Dermis blood vessel endothelial cell (primary cell): ENCODE results near the gene WDR11. TPM values are rescaled to one million over a fixed set of nuclear protein-coding genes. Genes with fewer than 3 reads are reported as not detected.
A peak's percentile ranks its signal among the peaks of the same experiment; 100 is the strongest.

Experiments
- DNase-seq: peaks from one replicate; pipeline ENCODE4 v3.0.0; 2010
- total RNA-seq: library from RNA; depleted of rRNA; stranded (reverse); fragments of >200 nt; gene quantifications from 2 replicates; pipeline ENCODE4 v1.2.3, GENCODE V29; 2014

WDR11 gene, protein sequence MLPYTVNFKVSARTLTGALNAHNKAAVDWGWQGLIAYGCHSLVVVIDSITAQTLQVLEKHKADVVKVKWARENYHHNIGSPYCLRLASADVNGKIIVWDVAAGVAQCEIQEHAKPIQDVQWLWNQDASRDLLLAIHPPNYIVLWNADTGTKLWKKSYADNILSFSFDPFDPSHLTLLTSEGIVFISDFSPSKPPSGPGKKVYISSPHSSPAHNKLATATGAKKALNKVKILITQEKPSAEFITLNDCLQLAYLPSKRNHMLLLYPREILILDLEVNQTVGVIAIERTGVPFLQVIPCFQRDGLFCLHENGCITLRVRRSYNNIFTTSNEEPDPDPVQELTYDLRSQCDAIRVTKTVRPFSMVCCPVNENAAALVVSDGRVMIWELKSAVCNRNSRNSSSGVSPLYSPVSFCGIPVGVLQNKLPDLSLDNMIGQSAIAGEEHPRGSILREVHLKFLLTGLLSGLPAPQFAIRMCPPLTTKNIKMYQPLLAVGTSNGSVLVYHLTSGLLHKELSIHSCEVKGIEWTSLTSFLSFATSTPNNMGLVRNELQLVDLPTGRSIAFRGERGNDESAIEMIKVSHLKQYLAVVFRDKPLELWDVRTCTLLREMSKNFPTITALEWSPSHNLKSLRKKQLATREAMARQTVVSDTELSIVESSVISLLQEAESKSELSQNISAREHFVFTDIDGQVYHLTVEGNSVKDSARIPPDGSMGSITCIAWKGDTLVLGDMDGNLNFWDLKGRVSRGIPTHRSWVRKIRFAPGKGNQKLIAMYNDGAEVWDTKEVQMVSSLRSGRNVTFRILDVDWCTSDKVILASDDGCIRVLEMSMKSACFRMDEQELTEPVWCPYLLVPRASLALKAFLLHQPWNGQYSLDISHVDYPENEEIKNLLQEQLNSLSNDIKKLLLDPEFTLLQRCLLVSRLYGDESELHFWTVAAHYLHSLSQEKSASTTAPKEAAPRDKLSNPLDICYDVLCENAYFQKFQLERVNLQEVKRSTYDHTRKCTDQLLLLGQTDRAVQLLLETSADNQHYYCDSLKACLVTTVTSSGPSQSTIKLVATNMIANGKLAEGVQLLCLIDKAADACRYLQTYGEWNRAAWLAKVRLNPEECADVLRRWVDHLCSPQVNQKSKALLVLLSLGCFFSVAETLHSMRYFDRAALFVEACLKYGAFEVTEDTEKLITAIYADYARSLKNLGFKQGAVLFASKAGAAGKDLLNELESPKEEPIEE
- total RNA-seq = 89.5 and 99.4 TPM in 2 replicates

DNA sequence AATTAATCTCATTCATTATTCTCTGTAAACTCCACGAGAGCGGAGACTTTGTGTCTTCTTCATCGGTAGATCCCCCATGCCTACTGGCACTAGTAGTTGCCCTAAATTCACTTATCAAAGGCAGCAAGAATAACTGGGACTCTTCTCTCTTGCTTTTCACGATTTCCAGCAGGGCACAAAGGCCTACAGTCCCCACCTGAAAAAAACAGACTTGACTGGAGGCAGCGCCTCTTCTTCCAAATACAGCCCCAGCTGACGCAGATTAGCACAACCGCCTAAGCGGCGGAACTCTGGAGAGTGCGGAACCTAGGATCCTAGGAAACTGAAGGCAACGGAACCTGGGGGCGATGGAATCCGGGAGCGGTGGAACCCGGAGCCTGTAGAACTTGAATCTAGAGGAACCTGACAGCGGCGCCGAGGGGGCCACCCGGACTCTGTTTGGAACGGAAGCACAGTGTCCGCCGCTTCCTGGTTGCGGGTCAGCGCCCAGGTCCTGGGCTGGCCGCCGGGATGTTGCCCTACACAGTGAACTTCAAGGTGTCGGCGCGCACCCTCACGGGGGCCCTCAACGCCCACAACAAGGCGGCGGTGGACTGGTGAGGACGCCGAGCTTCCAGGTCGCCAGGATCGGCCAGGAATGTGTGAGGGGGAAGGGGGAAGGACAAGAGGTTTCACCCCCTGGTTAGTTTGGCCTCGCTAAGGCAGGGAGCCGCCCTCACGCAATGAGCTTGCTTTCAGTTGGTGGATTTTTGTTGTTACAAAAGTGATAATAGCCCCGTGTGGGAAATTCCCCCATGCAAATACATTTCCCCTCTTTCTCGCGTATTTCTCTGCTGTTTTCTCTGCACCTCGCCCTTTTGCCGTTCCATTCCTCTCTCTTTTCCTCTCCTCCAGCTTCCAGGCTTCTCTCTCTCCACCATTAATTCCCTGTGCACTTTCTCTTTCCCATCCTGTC, at the start of gene WDR11:
Gene WDR11, plus strand, starts transcription at position 452 of the 955 bp plus-strand sequence. Its CDS starts 59 bp downstream, at position 511.
- peak; percentile 94 for DNase-seq

DNA sequence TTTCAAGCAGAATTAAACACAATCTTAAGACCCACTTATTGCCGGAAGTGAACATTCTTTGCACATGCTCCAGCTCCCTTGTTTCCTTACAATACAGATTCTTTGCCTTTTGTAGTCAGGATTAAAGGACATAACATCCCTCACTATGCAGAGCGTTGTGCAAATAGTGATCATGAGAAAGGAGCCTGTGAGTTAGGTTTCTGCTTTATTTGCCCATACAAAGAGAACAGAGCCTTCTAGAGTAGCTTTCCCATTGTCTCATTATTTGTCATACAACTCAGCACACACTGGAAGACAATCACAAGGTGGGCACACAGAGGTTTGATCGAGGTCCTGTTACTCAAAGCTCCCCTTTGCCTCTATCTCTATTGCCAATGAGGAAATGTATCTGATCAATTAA, 48.2 kb upstream of the WDR11 start:
- DNase-seq = no peak

DNA sequence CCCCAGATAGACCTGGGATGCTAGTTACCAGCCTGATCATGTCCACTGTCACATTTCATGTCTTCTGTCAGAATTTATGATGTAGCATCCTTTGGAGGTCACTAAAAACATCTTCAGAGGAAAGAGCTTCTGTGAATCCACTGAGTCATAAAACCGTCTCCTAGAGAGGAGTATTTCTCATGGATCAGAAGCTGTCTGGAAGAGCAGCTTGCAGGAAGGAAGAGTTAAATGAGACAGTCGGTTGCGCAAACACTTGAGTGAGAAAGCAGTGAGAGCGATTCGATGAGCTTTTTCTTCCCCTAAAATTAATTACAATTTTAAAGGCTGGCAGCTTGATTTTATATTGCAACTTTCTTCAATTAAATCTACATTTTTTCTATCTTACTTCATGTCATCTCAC, 47.2 kb upstream of the WDR11 start:
- DNase-seq = no peak

DNA sequence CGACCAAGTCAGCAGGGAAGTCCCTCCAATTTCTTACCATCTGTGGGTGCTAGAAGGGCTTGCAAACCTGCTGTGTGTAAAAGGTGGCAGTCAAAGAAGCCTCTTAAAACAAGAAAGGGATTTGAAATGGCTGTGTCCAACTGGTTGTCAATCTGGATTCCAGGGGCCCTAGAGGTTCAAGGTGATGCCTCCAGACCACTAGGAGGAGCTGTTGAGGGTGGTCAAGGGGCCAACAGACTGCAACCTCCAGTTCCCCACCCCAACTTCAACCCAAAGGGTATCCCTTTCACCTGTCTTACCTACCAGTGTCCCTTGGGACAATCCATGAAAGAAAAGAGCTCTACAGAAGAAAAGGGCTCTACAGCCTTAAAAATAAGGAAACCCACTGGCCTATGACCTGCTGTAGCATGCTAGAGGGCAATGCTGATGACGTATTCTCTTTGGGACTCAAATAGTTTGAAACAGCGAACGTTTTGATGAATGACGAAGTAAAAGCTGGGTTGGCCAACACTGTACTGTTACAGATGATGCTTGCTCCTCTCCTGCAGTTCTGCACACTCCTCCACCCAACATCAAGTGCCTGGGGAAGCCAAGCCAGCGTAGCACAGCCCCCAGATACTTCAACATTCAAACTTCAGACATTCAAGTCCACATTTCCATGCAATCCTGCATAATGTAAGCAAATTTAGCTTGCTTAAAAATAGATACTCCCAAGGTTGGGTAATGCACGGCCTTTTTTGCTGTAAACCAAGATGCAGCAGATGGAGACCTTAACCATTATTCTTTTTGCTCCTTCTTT, 45.9 kb upstream of the WDR11 start:
- DNase-seq = no peak

DNA sequence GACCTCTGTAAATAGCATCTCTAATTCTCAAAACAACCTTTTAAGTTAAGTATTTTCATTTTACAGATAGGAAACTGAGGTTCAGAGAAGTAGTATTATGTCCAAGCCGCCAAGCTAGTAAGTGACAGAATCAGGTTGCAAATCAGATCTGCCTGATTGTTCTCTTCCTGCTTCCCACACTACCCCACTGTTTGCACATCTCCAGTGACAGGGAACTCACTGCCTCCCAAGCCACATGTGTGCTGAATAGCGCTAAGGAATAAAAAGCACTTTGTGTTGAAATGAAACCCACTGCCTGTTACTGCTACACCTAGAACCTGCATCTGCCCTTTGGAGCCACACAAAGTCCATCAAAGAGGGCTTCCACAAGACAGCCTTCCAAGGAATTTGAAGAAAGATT, 45.1 kb upstream of the WDR11 start:
- DNase-seq = no peak

DNA sequence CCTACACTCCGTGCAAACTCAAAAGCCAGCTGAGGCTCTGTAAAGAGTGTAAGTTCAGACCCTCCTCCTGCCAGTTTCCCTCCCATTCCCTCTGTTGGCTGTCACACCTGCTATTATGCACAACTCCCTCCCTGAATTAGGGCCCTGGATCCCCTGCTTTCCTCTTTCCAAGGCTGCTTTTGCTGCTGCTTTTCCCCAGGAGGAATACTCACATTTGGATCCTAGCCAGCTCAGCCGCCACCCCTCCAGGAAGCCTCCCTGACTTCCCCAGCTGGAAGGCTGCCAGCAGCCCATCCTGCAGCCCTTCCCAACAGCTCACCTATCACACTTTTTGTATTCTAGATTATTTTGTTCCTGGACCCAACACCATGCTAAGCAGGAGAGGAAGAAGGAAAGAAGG, 40.9 kb upstream of the WDR11 start:
- DNase-seq = no peak

DNA sequence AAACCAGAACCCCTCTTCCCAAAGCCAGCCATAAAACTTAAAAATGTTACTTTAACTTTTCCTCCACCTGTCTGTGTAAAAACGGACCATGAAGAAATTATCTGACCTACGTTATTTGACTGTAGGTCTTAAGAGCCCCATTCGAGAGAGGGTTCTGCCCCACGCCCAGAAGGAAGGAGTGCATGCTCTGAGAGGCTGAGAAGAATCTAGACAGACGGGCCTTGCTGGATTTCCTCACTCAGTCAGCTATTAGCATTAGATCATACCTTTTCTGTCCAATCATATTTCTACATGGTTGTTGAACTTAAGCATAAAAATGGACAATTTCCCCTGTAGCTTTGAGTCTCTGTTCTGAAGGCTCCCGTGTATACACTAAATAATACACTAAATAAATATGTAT, 38.1 kb upstream of the WDR11 start:
- DNase-seq = no peak

DNA sequence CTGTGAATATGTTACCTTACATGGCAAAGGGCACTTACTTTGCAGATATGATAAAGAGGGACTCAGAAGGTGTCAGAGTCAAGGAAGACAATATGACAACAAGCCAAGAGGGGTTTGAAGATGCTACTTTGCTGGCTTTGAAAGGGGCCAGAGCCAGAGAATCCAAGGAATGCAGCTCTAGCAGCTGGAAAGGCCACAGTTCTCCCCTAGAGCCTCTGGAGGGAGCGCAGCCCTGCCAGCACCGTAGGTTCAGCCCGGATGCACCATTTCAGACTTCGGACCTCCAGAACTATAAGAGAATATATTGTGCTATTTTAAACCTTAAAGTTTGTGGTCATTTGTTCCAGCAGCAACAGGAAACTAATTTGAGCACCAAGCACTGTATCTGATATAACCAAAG, 32.9 kb upstream of the WDR11 start:
- no peak for DNase-seq

DNA sequence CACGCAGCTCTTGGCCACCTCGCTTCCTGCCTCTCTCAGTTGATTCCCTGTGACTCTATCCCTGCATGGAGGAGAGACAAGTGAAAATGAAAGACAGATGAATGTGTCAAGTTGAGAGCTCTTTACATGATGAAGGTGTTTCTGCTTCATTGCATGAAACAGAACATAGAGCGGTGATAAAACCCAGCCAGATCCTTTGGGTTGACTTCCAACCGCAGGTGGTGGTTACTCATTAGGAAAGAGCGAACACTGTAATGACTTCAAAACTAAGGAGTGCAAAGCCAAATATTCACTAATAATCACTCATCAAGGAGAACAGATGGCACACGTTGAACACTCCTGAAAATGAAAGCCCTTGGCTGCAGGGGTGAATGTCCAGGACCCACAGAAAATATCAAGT, 31.8 kb upstream of the WDR11 start:
- no peak for DNase-seq

DNA sequence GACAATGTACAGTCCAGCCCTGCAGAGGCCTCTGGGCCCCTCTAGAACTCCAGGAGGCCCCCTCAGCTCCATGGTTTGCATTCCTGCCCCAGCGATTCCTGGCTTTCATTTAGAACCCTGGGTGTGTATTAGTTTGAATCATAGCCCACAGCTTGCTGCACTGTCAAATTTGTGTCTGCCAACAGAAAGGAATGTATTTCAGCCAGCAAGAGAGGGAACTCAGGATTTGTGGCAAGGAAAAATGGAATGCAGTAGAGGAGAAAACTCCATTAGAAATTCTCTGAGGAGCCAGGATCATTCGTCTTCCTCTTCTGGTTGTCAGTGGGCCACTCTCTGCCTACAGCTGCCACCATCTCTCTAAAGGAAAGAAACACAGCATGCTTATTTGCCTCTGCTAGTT, 27.9 kb upstream of the WDR11 start:
- no peak for DNase-seq

DNA sequence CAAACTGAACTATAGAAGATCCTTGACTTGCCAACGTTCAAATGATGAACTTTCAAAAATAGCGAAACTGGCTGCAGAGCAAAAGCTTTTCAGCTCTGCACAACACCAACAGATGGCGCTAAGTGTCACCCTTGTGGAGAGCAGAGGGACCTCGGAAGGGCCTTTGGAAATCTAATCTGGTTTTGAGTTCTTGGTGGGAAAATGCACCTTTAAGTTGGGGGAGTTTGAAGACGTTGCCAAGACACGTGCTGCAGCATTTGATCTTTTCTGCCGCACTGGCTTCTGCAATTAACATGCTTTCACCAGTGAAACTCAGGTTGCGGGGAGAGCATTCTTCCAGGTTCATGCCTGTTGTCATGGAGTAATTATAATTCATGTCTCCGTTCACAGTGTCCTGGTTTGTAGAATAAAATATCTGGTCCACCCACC, 26.3 kb upstream of the WDR11 start:
- DNase-seq = peak; percentile 12

DNA sequence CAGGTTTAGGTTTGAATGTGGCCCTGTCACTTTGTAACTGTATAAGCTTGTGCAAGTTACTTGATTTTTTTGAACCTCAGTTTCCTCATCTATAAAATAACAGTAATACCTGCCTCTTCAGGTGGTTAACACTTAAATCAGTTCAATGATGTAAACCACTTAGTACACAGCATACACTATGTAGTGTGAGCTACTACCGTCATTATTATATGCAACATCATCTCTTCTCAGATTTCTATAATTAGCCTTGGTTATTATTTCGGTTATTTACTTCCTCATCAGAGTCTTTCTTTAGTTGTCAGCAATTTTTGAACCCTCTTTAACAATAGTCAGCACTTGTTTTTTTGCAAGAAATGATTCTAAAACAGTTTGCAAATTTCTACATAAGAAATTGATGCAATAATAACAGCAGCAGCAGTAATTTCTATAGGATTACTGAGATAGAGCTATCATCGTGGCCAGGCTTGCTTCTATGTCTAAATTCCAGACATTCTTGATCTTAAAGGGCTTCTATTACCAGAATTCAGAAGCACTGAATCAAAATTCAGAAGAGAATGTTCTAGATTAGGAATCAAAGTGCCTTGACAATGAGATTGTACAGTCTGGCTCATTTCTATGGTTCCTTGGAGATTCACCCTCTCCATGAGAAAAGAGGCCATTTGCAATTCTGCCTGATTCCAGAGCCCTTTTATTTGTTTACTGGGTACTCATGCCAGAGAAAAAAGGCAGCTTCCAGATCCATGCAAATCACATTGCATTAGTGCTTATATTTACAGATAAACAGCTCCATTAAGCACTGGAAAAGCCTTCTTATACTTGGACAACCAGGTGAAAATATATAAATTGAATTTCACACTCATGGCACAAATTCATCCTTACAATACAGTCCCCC, 25.0 kb upstream of the WDR11 start:
- DNase-seq = no peak

DNA sequence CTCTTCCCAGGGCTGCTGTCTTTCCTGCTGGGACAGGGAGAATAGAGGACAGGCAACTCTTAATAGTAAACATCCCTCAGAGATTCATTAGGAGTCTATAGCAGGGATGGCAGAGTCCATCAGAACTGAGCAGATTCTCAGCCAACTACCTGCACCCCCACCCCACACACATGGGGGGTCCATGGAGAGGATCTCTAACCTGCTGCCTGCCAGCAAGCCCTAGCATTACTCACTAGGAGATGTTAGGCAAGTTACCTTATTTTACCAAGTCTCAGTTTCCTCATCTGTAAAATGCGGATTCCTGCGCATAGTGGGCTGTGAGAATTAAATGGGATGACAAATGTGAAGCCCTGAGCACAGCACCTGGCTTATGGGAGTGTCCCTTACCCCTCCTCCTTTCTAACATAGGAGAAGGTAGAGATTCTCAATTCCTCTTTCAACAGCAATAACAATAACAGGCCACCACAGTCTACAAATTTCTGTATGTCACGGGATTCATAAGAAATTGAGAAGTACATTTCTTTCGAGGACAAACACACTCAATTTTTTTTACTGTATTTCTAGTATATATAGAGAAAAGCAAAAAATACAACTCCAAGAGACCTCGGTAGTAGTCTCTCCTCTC, 23.8 kb upstream of the WDR11 start:
- no peak for DNase-seq

DNA sequence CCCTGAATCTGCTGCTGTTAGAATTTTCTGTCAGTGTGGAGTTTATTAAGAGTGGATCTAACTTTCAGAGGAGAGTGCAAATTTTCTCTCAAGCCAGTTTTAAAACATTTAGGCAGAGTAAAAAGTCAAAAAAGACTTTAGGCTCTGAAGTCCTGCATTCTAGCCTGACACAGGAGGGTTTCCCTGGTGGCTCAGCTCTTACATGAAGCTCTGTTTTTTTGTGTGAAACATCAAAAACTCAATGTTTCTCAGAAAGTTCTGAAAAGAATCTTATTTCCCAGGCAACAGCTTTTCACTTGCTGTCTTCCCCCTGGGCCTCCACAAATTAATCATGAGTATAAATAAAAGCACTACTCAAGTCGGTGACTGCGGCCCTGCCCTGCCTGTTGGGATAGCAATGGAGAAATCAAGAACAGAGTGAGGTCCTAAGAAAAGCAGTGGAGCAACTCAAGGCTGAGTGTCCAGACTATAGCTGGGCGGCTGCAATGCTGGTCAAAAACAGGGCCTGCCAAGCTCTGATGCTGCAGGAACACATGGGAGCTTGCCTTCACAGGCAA, 22.3 kb upstream of the WDR11 start:
- no peak for DNase-seq

DNA sequence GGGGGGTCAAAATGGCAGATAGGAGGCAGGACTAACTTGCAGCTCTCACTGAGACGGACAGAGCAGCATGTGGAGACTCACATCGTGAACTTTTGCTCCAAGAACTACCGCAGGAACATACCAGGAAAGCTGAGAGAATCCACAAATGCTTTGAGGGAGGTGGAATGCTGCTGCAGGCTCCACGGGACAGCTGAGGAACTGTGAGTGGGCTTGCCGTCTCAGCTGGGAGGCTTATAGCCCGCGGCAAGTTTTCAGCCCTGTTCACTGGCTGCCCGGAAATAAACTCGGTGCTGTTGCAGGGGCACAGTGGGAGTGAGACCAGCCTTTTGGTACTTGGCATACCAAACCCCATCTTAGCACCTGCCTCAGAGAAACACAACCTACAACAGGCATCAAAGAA, 19.1 kb upstream of the WDR11 start:
- no peak for DNase-seq

DNA sequence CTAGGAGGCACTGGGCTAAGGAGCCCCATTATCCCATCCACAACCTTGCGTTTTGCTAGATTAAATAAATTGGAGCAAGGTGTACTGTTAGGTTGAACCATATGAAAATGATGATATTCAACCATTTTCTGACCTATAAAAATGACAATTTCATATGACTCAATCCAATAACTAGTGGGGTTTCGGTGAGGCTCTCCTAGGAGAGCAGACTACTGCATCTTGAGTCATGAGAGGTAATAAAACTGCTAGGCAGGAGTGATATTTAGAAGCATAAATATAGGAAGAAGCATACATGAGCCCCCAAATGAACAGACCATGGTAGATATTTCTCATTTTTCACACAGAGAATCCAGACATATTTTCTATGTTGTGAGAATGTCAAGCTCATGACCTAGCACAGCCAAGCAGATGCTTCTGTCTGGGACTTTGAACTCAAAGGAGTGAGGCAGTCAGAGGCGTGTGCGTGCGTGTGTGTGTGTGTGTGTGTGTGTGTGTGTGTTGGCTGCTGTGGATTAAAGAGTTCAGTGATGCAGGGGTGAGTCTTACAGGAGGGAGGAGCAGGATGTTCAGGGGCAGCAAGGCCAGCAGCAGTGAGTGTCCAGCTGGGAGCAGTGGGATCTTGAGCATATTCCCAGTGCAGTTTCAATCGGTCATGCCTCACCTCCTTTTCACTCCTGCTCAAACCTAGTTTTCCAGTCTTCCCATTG, 17.8 kb upstream of the WDR11 start:
- no peak for DNase-seq

DNA sequence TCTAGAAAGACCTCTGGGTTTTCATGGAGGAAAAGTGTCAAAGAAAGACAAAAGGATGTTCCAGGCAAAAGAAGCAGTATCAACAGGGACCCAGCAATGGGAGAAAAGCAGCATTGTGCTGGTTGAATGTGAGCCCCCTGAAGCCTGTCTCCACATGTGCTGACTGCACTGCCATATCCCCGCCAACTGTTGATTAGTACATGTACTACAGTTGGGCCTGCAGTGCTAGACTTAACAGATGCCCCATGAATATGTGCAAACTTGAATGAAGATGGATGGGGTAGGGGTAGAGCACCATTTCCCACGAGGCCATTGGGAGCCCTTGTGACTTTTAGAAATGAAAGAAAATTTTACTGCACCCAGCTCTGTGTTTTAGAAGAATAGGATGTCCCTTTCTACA, 15.6 kb upstream of the WDR11 start:
- no peak for DNase-seq

DNA sequence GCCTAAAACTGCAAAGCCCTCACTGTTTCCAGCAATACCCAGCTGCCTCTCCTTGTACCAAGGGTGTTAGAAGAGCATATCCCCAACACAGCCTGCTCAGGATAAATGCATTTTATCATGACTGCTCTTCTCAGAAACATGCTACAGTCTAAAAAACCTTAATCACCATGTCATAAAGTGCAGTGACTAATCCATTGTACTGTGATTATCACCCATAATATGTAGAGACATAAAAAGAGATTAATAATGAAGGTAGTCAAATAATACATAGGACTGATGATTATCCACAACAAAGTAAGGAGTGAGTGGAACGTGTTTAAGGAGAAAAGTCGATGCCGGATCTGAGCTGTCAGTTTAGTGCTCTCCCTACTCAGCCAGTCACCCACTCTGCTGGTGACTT, 12.2 kb upstream of the WDR11 start:
- DNase-seq = no peak
